H9 (cell line): ENCODE measurements around the gene SOHLH1. TPM values are rescaled to one million over a fixed set of nuclear protein-coding genes. Genes with fewer than 3 reads are reported as not detected.

ENCODE experiments used
- DNase-seq: peaks from one replicate; pipeline ENCODE4 v3.0.0-alpha.2; 2017
- H2AFZ ChIP-seq: one replicate; pipeline ENCODE4 v1.6.1; 2013; ENCODE audit warnings: mild to moderate bottlenecking, low read length, control low read depth, moderate library complexity
- H2AK5ac ChIP-seq: 2 replicates; pipeline ENCODE4 v1.6.1; 2013; ENCODE audit warnings: low read length, control low read depth, mixed read lengths; ENCODE audit not compliant: insufficient read length
- H2BK120ac ChIP-seq: one replicate; pipeline ENCODE4 v1.6.1; 2013; ENCODE audit warnings: low read depth, mild to moderate bottlenecking, low read length, control low read depth, inconsistent platforms; ENCODE audit not compliant: poor library complexity, severe bottlenecking
- H2BK12ac ChIP-seq: 2 replicates; pipeline ENCODE4 v1.6.1; 2013; ENCODE audit warnings: low read length, control low read depth, mixed read lengths, low read depth; ENCODE audit not compliant: insufficient read length
- H2BK15ac ChIP-seq: 2 replicates; pipeline ENCODE4 v1.6.1; 2013; ENCODE audit warnings: low read depth, low read length, control low read depth
- H2BK20ac ChIP-seq: one replicate; pipeline ENCODE4 v1.6.1; 2013; ENCODE audit warnings: low read depth, mild to moderate bottlenecking, low read length, control low read depth, inconsistent platforms; ENCODE audit not compliant: poor library complexity, severe bottlenecking
- H2BK5ac ChIP-seq: 2 replicates; pipeline ENCODE4 v1.6.1; 2013; ENCODE audit warnings: low read length, control low read depth, mixed read lengths; ENCODE audit not compliant: insufficient read length
- H3K14ac ChIP-seq: 2 replicates; pipeline ENCODE4 v1.6.1; 2013; ENCODE audit warnings: low read length, control low read depth; ENCODE audit not compliant: insufficient read depth
- H3K18ac ChIP-seq: 2 replicates; pipeline ENCODE4 v1.6.1; 2013; ENCODE audit warnings: low read depth, mild to moderate bottlenecking, mixed read lengths, low read length, control low read depth; ENCODE audit not compliant: insufficient read length
- H3K23ac ChIP-seq: 2 replicates; pipeline ENCODE4 v1.6.1; 2013; ENCODE audit warnings: low read length, control low read depth, mixed read lengths, low read depth; ENCODE audit not compliant: insufficient read length
- H3K23me2 ChIP-seq: 2 replicates; pipeline ENCODE4 v1.6.1; 2013; ENCODE audit warnings: low read depth, mild to moderate bottlenecking, mixed read lengths, low read length, control low read depth; ENCODE audit not compliant: insufficient read length, poor library complexity, severe bottlenecking
- H3K27ac ChIP-seq: 2 replicates; pipeline ENCODE4 v1.5.1; 2013; ENCODE audit warnings: low read length, control low read depth, mixed read lengths, low read depth; ENCODE audit not compliant: insufficient read length
- H3K27me3 ChIP-seq: 2 replicates; pipeline ENCODE4 v1.6.1; 2013; ENCODE audit warnings: low read length, control low read depth, inconsistent platforms; ENCODE audit not compliant: insufficient read depth
- H3K4ac ChIP-seq: 2 replicates; pipeline ENCODE4 v1.6.1; 2013; ENCODE audit warnings: low read depth, mild to moderate bottlenecking, control low read depth, inconsistent platforms, low read length, moderate library complexity
- H3K4me1 ChIP-seq: 2 replicates; pipeline ENCODE4 v1.6.1; 2013; ENCODE audit warnings: low read length, control low read depth, inconsistent platforms; ENCODE audit not compliant: insufficient read depth
- H3K4me2 ChIP-seq: 2 replicates; pipeline ENCODE4 v1.6.1; 2013; ENCODE audit warnings: low read length, control low read depth, mixed read lengths; ENCODE audit not compliant: insufficient read length, insufficient read depth
- H3K56ac ChIP-seq: 2 replicates; pipeline ENCODE4 v1.6.1; 2013; ENCODE audit warnings: low read depth, mild to moderate bottlenecking, mixed read lengths, low read length, control low read depth; ENCODE audit not compliant: insufficient read length
- H3K79me1 ChIP-seq: 2 replicates; pipeline ENCODE4 v1.6.1; 2013; ENCODE audit warnings: low read depth, mild to moderate bottlenecking, moderate library complexity, low read length, control low read depth, inconsistent platforms; ENCODE audit not compliant: insufficient read depth, poor library complexity, severe bottlenecking
- H3K79me2 ChIP-seq: 2 replicates; pipeline ENCODE4 v1.6.1; 2013; ENCODE audit warnings: low read length, control low read depth, inconsistent platforms; ENCODE audit not compliant: insufficient read depth
- H3K9ac ChIP-seq: 2 replicates; pipeline ENCODE4 v1.6.1; 2013; ENCODE audit warnings: low read length, control low read depth, mixed read lengths; ENCODE audit not compliant: insufficient read length; ENCODE audit errors: extremely low read depth
- H3K9me3 ChIP-seq: one replicate; pipeline ENCODE4 v1.6.1; 2013; ENCODE audit warnings: low read depth, low read length, inconsistent platforms; ENCODE audit not compliant: control insufficient read depth
- H3T11ph ChIP-seq: one replicate; pipeline ENCODE4 v1.6.1; 2013; ENCODE audit warnings: mild to moderate bottlenecking, low read length, control low read depth, inconsistent platforms
- H4K20me1 ChIP-seq: one replicate; pipeline ENCODE4 v1.6.1; 2013; ENCODE audit not compliant: control insufficient read depth, insufficient read length, insufficient read depth
- H4K5ac ChIP-seq: 2 replicates; pipeline ENCODE4 v1.6.1; 2013; ENCODE audit warnings: low read depth, mild to moderate bottlenecking, mixed read lengths, low read length, control low read depth; ENCODE audit not compliant: insufficient read length
- H4K8ac ChIP-seq: replicated peaks from 2 replicates; pipeline ENCODE4 v1.6.1; 2013; ENCODE audit warnings: low read length, control low read depth, mixed read lengths, low read depth; ENCODE audit not compliant: insufficient read length
- H4K91ac ChIP-seq: 2 replicates; pipeline ENCODE4 v1.6.1; 2013; ENCODE audit warnings: low read depth, mild to moderate bottlenecking, moderate library complexity, mixed read lengths, low read length, control low read depth; ENCODE audit not compliant: insufficient read length
- H3K27ac Mint-ChIP-seq, 3 experiments: 2 replicates in 2 of 3; 3 replicates in 1 of 3; pipeline ENCODE4 v1.8.0; 2020 to 2021; ENCODE audit warnings: mixed read lengths in 3 of 3, mild to moderate bottlenecking in 1 of 3, moderate library complexity in 1 of 3
- H3K27me3 Mint-ChIP-seq: 2 replicates; pipeline ENCODE4 v1.8.0; 2021; ENCODE audit warnings: low read depth, mild to moderate bottlenecking, moderate library complexity, mixed read lengths
- H3K36me3 Mint-ChIP-seq, 3 experiments: 2 replicates in 2 of 3; 3 replicates in 1 of 3; pipeline ENCODE4 v1.8.0; 2020 to 2021; ENCODE audit warnings: low read depth in 3 of 3, mixed read lengths in 3 of 3; ENCODE audit not compliant: insufficient read depth in 1 of 3
- H3K4me1 Mint-ChIP-seq, 2 experiments: 2 replicates each; pipeline ENCODE4 v1.8.0; 2020; ENCODE audit warnings: mixed read lengths in 2 of 2
- H3K4me3 Mint-ChIP-seq, 2 experiments: 2 replicates in 1 of 2; 3 replicates in 1 of 2; pipeline ENCODE4 v1.8.0; 2020 to 2021; ENCODE audit warnings: mild to moderate bottlenecking in 2 of 2, mixed read lengths in 2 of 2, moderate library complexity in 1 of 2
- H3K9me3 Mint-ChIP-seq, 2 experiments: 2 replicates in 1 of 2; 3 replicates in 1 of 2; pipeline ENCODE4 v1.8.0; 2020; ENCODE audit warnings: mild to moderate bottlenecking in 2 of 2, mixed read lengths in 2 of 2, moderate library complexity in 1 of 2
- WGBS: extraction: QIAGEN DNeasy Blood & Tissue Kit; methylation state at CpG from one replicate; pipeline ENCODE4 v1.1.7; 2013; ENCODE audit warnings: missing lambda C conversion rate, low lambda C conversion rate, mixed read lengths; ENCODE audit not compliant: insufficient read length; ENCODE audit errors: extremely low coverage; 5-methylcytosine and 5-hydroxymethylcytosine counted together
- total RNA-seq: library from RNA; stranded (reverse); gene quantifications from 2 replicates; pipeline ENCODE4 v1.2.1, GENCODE V29; 2021
- TF ChIP-seq, protein P1 (sequence below): fragments of 200-600 bp; sonication (generic); conservative IDR thresholded peaks from 3 replicates; pipeline ENCODE4 v1.8.0; 2021; ENCODE audit warnings: antibody characterized with exemption, mild to moderate bottlenecking

SOHLH1 gene
- total RNA-seq, 1 experiment from 2014 or later, result not detected

DNA sequence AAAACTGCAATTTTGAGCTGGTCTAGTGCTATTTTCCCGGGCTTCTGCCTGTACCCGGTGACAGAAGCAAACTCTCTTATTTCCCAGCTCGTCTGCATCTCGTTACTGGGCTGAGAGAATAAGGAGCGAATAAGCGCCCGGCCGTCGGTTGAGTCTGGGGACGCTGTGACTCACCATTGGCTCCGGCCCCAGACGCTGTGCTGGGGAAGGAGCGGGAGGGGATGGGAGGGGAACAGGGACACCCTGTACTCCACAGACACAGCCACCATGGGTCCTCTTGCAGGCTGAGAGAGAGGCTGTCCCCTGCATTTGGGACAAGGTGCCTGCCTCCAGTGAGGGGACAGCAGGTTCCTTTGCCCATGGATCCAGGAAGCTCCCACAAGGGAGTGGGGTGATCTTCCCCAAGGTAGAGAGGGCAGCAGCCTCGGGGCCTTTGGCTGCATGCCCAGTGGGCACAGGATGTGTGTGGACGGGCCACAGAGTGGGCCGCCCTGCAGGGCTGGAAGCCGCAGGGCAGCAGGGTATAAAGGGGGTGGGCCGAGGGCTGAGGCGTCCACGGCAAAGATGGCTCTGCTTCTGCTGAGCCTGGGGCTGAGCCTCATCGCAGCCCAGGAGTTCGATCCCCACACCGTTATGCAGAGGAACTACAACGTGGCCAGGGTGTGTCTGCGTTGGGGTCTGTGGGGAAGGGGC is 36.4 kb downstream of the SOHLH1 start, which contains the start of gene LCN9:
TSS of gene LCN9 (plus strand) at position 552 of the 693 bp plus-strand sequence. CDS start at position 565, 13 bp downstream.
- H3K4me2 ChIP-seq, result no peak within 1 kb of the TSS
- H2BK20ac ChIP-seq, result no peak within 1 kb of the TSS
- Mint-ChIP-seq H3K4me1 (peaks cover 9 to 14% of the 10 kb centered on the region in 2 experiments), H3K27me3 (no peaks in the 10 kb centered on the region; the same call in none of the 2 replicates), H3K9me3 (peaks cover 2 to 3% of the 10 kb centered on the region in 2 experiments; a peak in 2 of 5 replicates), H3K27ac (peak within 1 kb of the TSS in 1 of 3 experiments; percentile 74; a peak in 2 of 7 replicates), H3K4me3 (no peak within 1 kb of the TSS), H3K36me3 (peaks cover 2 to 23% (median 4%) of the 10 kb centered on the region in 3 experiments; a peak in 6 of 7 replicates)
- H3K27me3 ChIP-seq, result no peaks in the 10 kb centered on the region
- H4K8ac ChIP-seq, result no peak within 1 kb of the TSS
- H3K4ac ChIP-seq, result no peak within 1 kb of the TSS
- no peak within 1 kb of the TSS for H4K91ac ChIP-seq
- H3T11ph ChIP-seq, result no peak within 1 kb of the TSS
- no peak within 1 kb of the TSS for H2BK15ac ChIP-seq
- no peak within 1 kb of the TSS for H2BK5ac ChIP-seq
- H2BK120ac ChIP-seq, result no peak within 1 kb of the TSS
- H3K23ac ChIP-seq, result no peak within 1 kb of the TSS
- H2BK12ac ChIP-seq, result no peak within 1 kb of the TSS
- peaks cover 4% of the 10 kb centered on the region for H3K9me3 ChIP-seq
- WGBS, result no CpG with 5 or more reads among the region's 25 CpGs
- TF ChIP-seq, protein P1, sequence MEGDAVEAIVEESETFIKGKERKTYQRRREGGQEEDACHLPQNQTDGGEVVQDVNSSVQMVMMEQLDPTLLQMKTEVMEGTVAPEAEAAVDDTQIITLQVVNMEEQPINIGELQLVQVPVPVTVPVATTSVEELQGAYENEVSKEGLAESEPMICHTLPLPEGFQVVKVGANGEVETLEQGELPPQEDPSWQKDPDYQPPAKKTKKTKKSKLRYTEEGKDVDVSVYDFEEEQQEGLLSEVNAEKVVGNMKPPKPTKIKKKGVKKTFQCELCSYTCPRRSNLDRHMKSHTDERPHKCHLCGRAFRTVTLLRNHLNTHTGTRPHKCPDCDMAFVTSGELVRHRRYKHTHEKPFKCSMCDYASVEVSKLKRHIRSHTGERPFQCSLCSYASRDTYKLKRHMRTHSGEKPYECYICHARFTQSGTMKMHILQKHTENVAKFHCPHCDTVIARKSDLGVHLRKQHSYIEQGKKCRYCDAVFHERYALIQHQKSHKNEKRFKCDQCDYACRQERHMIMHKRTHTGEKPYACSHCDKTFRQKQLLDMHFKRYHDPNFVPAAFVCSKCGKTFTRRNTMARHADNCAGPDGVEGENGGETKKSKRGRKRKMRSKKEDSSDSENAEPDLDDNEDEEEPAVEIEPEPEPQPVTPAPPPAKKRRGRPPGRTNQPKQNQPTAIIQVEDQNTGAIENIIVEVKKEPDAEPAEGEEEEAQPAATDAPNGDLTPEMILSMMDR, result no peak
- H2AFZ ChIP-seq, result no peak within 1 kb of the TSS
- no peaks in the 10 kb centered on the region for H3K4me1 ChIP-seq
- no peak within 1 kb of the TSS for H3K56ac ChIP-seq
- H2AK5ac ChIP-seq, result no peak within 1 kb of the TSS
- no peaks in the 10 kb centered on the region for H3K23me2 ChIP-seq
- H3K27ac ChIP-seq, result no peak within 1 kb of the TSS
- no peaks in the 10 kb centered on the region for H3K79me2 ChIP-seq
- H3K79me1 ChIP-seq, result no peaks in the 10 kb centered on the region
- DNase-seq, result peak; percentile 24
- peaks cover 2% of the 10 kb centered on the region for H4K20me1 ChIP-seq
- no peak within 1 kb of the TSS for H3K18ac ChIP-seq
- no peak within 1 kb of the TSS for H4K5ac ChIP-seq
- no peak within 1 kb of the TSS for H3K9ac ChIP-seq
- H3K14ac ChIP-seq, result no peak within 1 kb of the TSS; the same call in 1 of the 2 replicates
